SK-N-SH treated with all-trans-retinoic acid at 6 μM for 48 hours (cell line): ENCODE results near the gene CSTF3.

Experiments used
- ARNTL ChIP-seq: fragments of 450-650 bp; formaldehyde crosslinking; IDR thresholded peaks from 2 replicates; pipeline ENCODE4 v1.5.0; 2020; ENCODE audit warnings: low read depth, mild to moderate bottlenecking, moderate library complexity, borderline replicate concordance
- BACH2 ChIP-seq: fragments of 250-450 bp; sonication (Bioruptor Pico); IDR thresholded peaks from 2 replicates; pipeline ENCODE4 v1.9.0; 2021; ENCODE audit warnings: mild to moderate bottlenecking, borderline replicate concordance
- ISL1 ChIP-seq: fragments of 250-450 bp; sonication (Bioruptor Pico); IDR thresholded peaks from 2 replicates; pipeline ENCODE4 v2.1.2; 2022; ENCODE audit warnings: mild to moderate bottlenecking, moderate library complexity
- OSR1 ChIP-seq: fragments of 250-450 bp; sonication (Bioruptor Pico); IDR thresholded peaks from 2 replicates; pipeline ENCODE4 v1.8.0; 2022; ENCODE audit warnings: moderate library complexity, mild to moderate bottlenecking, inconsistent platforms
- RARB ChIP-seq: fragments of 250-450 bp; sonication (Bioruptor Pico); IDR thresholded peaks from 2 replicates; pipeline ENCODE4 v1.8.0; 2021; ENCODE audit warnings: mild to moderate bottlenecking, moderate library complexity
- SNAI2 ChIP-seq: fragments of 250-450 bp; sonication (Bioruptor Pico); IDR thresholded peaks from 2 replicates; pipeline ENCODE4 v1.5.0; 2020; ENCODE audit warnings: mild to moderate bottlenecking, moderate library complexity
- TOX ChIP-seq: fragments of 250-450 bp; sonication (Bioruptor Pico); IDR thresholded peaks from 2 replicates; pipeline ENCODE4 v1.8.0; 2021; ENCODE audit warnings: mild to moderate bottlenecking, moderate library complexity, borderline replicate concordance
- ZFP3 ChIP-seq: fragments of 250-450 bp; sonication (Bioruptor Pico); IDR thresholded peaks from 2 replicates; pipeline ENCODE4 v1.5.0; 2020; ENCODE audit warnings: mild to moderate bottlenecking, moderate library complexity
- ZFP30 ChIP-seq: fragments of 450-650 bp; formaldehyde crosslinking; IDR thresholded peaks from 2 replicates; pipeline ENCODE4 v1.5.0; 2022; ENCODE audit warnings: mild to moderate bottlenecking, moderate library complexity
- ZNF565 ChIP-seq: fragments of 450-650 bp; formaldehyde crosslinking; conservative IDR thresholded peaks from 2 replicates; pipeline ENCODE4 v1.5.0; 2020; ENCODE audit warnings: low read depth, mild to moderate bottlenecking, moderate library complexity
- ZNF70 ChIP-seq: fragments of 450-650 bp; formaldehyde crosslinking; IDR thresholded peaks from 2 replicates; pipeline ENCODE4 v1.5.0; 2020; ENCODE audit warnings: mild to moderate bottlenecking, moderate library complexity
- TF ChIP-seq, protein P1 (sequence below): fragments of 250-450 bp; sonication (Bioruptor Pico); IDR thresholded peaks from 2 replicates; pipeline ENCODE4 v1.5.1; 2020; ENCODE audit warnings: low read depth, mild to moderate bottlenecking, moderate library complexity
- TF ChIP-seq, protein P2 (sequence below): fragments of 250-450 bp; sonication (Bioruptor Pico); IDR thresholded peaks from 2 replicates; pipeline ENCODE4 v1.8.0; 2020; ENCODE audit warnings: mild to moderate bottlenecking, moderate library complexity, borderline replicate concordance
- TF ChIP-seq, protein P3 (sequence below): fragments of 250-450 bp; sonication (Bioruptor Pico); IDR thresholded peaks from 2 replicates; pipeline ENCODE4 v1.5.1; 2021; ENCODE audit warnings: mild to moderate bottlenecking, moderate library complexity

DNA sequence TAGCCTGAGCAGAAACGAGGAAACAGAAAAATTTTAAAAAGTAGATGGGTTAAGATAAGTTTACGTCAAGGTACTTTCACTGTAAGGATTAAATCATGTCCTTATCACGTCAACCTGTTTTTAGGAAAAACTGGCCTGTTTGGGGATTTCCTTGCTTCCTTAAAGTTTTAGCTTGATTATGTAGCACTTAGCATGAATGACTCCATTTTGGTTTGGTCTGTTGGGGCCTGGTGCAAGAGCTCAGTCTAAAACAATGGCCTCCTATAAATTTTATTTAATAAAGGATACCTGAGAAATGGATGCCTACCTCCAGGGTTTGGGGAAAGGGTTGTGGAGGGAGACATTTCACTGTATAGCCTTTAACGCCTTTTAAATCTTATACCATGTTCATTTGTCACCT is 33.2 kb upstream of the CSTF3 start:
- TF ChIP-seq ZNF70 (CRISPR knock-in tag) (no peak), ARNTL (no peak), ZFP3 (CRISPR knock-in tag) (no peak), BACH2 (CRISPR knock-in tag) (no peak), TOX (no peak), ZFP30 (no peak), SNAI2 (no peak), ZNF565 (CRISPR knock-in tag) (no peak), OSR1 (no peak), ISL1 (CRISPR knock-in tag) (no peak), RARB (no peak)
- TF ChIP-seq, protein P1, sequence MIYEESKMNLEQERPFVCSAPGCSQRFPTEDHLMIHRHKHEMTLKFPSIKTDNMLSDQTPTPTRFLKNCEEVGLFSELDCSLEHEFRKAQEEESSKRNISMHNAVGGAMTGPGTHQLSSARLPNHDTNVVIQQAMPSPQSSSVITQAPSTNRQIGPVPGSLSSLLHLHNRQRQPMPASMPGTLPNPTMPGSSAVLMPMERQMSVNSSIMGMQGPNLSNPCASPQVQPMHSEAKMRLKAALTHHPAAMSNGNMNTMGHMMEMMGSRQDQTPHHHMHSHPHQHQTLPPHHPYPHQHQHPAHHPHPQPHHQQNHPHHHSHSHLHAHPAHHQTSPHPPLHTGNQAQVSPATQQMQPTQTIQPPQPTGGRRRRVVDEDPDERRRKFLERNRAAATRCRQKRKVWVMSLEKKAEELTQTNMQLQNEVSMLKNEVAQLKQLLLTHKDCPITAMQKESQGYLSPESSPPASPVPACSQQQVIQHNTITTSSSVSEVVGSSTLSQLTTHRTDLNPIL (CRISPR knock-in tag): no peak
- TF ChIP-seq, protein P2, sequence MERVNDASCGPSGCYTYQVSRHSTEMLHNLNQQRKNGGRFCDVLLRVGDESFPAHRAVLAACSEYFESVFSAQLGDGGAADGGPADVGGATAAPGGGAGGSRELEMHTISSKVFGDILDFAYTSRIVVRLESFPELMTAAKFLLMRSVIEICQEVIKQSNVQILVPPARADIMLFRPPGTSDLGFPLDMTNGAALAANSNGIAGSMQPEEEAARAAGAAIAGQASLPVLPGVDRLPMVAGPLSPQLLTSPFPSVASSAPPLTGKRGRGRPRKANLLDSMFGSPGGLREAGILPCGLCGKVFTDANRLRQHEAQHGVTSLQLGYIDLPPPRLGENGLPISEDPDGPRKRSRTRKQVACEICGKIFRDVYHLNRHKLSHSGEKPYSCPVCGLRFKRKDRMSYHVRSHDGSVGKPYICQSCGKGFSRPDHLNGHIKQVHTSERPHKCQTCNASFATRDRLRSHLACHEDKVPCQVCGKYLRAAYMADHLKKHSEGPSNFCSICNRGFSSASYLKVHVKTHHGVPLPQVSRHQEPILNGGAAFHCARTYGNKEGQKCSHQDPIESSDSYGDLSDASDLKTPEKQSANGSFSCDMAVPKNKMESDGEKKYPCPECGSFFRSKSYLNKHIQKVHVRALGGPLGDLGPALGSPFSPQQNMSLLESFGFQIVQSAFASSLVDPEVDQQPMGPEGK (CRISPR knock-in tag): no peak
- TF ChIP-seq, protein P3, sequence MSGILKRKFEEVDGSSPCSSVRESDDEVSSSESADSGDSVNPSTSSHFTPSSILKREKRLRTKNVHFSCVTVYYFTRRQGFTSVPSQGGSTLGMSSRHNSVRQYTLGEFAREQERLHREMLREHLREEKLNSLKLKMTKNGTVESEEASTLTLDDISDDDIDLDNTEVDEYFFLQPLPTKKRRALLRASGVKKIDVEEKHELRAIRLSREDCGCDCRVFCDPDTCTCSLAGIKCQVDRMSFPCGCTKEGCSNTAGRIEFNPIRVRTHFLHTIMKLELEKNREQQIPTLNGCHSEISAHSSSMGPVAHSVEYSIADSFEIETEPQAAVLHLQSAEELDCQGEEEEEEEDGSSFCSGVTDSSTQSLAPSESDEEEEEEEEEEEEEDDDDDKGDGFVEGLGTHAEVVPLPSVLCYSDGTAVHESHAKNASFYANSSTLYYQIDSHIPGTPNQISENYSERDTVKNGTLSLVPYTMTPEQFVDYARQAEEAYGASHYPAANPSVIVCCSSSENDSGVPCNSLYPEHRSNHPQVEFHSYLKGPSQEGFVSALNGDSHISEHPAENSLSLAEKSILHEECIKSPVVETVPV (CRISPR knock-in tag): no peak
